ENCODE data around the gene EIF4E1B. TPM values are rescaled to one million over a fixed set of nuclear protein-coding genes. Genes with fewer than 3 reads are reported as not detected.
A peak's percentile ranks its signal among the peaks of the same experiment; 100 is the strongest.

Gene EIF4E1B
- total RNA-seq, 1 experiment from 2014 or later: not detected

DNA sequence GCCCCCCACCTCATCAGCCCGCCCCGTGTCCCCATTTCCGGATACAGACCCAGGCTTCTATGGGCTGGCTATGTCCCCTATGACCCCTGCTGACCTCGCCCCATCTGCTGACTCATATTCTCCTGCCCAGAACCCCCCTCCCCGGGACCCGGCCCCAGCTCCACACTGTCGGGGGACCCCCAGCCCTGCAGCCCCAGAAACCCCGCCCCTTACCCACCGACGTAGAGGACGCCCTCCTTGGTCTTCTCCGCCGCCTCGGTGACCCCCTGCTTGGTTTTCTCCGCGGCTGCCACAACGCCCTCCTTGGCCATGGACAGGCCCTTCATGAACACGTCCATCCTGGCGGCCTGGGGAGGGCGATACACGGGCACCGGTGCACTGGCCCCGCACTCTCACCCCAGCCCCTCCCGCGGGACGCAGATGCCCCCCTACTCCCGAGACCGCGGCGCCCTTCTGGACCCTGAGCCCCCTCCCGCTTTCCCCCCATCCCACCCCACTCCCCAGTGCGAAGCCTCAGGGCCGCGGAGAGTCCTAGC, 1.1 kb upstream of the EIF4E1B start:
- no peak for TF ChIP-seq EZH2 (IDR thresholded peaks at IDR 0.05; ENCODE audit: borderline replicate concordance, low read depth, low read length, poor library complexity, severe bottlenecking)
- TF ChIP-seq, protein P1, sequence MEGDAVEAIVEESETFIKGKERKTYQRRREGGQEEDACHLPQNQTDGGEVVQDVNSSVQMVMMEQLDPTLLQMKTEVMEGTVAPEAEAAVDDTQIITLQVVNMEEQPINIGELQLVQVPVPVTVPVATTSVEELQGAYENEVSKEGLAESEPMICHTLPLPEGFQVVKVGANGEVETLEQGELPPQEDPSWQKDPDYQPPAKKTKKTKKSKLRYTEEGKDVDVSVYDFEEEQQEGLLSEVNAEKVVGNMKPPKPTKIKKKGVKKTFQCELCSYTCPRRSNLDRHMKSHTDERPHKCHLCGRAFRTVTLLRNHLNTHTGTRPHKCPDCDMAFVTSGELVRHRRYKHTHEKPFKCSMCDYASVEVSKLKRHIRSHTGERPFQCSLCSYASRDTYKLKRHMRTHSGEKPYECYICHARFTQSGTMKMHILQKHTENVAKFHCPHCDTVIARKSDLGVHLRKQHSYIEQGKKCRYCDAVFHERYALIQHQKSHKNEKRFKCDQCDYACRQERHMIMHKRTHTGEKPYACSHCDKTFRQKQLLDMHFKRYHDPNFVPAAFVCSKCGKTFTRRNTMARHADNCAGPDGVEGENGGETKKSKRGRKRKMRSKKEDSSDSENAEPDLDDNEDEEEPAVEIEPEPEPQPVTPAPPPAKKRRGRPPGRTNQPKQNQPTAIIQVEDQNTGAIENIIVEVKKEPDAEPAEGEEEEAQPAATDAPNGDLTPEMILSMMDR (conservative IDR thresholded peaks at IDR 0.05; ENCODE audit: low read depth, low read length): no peak
- peaks cover 25% of the 10 kb centered on the region for H3K4me1 ChIP-seq (ENCODE audit: insufficient read depth, low read length, poor library complexity, severe bottlenecking)
- no peak for DNase-seq (ENCODE audit: low spot score)
- H3K36me3 ChIP-seq (ENCODE audit: insufficient read depth, low read length, poor library complexity, severe bottlenecking): no peaks in the 10 kb centered on the region
- intact Hi-C loops (cut with micrococcal nuclease; ENCODE audit: unreplicated experiment): no loop called here
- H3K27me3 ChIP-seq (replicated peaks; ENCODE audit: insufficient read depth, low read depth, low read length, poor library complexity): peaks cover 20% of the 10 kb centered on the region
- ChIA-PET CTCF (no interaction called here), POLR2A (ENCODE audit: low non-redundant PET) (no interaction called here)
- H3K9me3 ChIP-seq (ENCODE audit: low read depth, low read length, poor library complexity, severe bottlenecking): no peaks in the 10 kb centered on the region
- BruUV-seq (replicated peaks): no TSS peak
- H3K27ac ChIP-seq (ENCODE audit: low read depth, low read length, poor library complexity, severe bottlenecking): no peak overlapping the region
- H3K4me3 ChIP-seq (ENCODE audit: low read depth, low read length, poor library complexity, severe bottlenecking): peak overlapping the region; percentile 43

DNA sequence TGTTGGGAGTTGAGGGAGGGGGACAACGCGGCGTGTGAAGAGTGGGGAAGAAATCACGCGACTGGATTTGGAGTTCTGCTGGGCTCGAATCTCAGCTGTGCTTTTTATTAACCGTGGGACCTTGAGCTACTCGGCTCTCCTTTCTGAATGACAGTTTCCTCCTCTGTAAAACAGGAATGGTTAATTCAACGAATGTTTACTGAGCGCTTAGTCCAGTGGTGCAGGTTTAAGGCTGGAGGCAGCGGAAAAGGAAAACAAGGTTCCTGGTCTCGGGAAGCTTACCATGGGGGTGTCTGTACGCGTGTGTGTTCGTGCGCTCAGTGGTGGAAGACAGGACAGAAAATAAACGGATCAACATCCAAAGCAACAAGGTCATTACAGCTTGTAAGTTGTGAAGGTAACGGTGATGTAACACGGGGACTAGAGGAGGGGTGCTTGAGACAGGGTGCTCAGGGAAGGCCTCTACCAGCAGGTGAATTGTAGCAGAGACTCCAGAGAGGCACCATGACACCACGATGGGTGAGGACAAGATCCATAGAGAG, 277 bp downstream of the EIF4E1B start:
- H3K27ac ChIP-seq (ENCODE audit: low read depth, low read length, poor library complexity, severe bottlenecking): no peak overlapping the region
- peak overlapping the region; percentile 43 for H3K4me3 ChIP-seq (ENCODE audit: low read depth, low read length, poor library complexity, severe bottlenecking)
- TF ChIP-seq, protein P1 (conservative IDR thresholded peaks at IDR 0.05; ENCODE audit: low read depth, low read length): no peak
- no peak for TF ChIP-seq EZH2 (IDR thresholded peaks at IDR 0.05; ENCODE audit: borderline replicate concordance, low read depth, low read length, poor library complexity, severe bottlenecking)
- H3K36me3 ChIP-seq (ENCODE audit: insufficient read depth, low read length, poor library complexity, severe bottlenecking): no peaks in the 10 kb centered on the region
- CTCF ChIA-PET: no interaction called here
- peaks cover 20% of the 10 kb centered on the region for H3K27me3 ChIP-seq (replicated peaks; ENCODE audit: insufficient read depth, low read depth, low read length, poor library complexity)
- intact Hi-C loops (cut with micrococcal nuclease; ENCODE audit: unreplicated experiment): no loop called here
- DNase-seq (ENCODE audit: low spot score): no peak
- peaks cover 25% of the 10 kb centered on the region for H3K4me1 ChIP-seq (ENCODE audit: insufficient read depth, low read length, poor library complexity, severe bottlenecking)
- no TSS peak for BruUV-seq (replicated peaks)
- POLR2A ChIA-PET (ENCODE audit: low non-redundant PET): no interaction called here
- no peaks in the 10 kb centered on the region for H3K9me3 ChIP-seq (ENCODE audit: low read depth, low read length, poor library complexity, severe bottlenecking)

DNA sequence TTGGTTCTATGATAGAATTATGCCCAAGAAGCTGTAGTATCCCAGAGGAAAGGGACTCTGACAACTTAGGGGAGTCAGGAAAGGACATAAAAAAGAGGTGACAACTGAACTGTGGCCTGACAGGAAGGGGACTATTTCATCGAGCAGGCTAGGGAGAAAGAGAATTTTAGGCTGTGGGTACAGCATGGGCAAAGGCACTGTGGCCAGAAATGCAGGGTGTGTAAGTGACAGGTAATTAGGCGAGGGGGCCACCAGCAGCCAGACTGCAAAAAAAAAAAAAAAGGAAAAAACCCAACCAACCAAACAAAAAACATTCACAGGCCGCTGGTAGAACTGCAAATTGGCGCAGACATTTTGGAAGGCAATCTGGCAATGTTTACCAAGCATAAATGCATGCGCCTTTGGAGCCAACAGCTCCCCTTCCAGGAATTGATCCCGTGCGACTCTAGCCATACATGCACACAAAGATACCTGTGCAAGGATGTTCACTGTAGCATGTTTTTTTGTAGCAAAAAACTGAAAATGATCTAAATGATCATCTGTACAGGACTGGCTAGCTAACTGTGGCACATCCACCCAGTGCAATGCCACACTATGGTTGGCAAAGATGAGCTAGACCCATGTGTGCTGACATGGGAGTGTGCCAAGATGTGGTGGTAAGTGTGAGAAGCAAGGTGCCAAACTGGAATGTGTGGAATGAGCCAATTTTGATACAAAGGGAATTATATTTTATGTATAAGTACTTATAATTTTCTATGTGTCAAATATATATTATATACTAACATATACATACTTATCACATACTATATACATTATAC, 1.1 kb downstream of the EIF4E1B start:
- intact Hi-C loops (cut with micrococcal nuclease; ENCODE audit: unreplicated experiment): no loop called here
- no peak overlapping the region for H3K4me3 ChIP-seq (ENCODE audit: low read depth, low read length, poor library complexity, severe bottlenecking)
- peaks cover 20% of the 10 kb centered on the region for H3K27me3 ChIP-seq (replicated peaks; ENCODE audit: insufficient read depth, low read depth, low read length, poor library complexity)
- BruUV-seq (replicated peaks): no TSS peak
- no peak for DNase-seq (ENCODE audit: low spot score)
- POLR2A ChIA-PET (ENCODE audit: low non-redundant PET): no interaction called here
- H3K36me3 ChIP-seq (ENCODE audit: insufficient read depth, low read length, poor library complexity, severe bottlenecking): no peaks in the 10 kb centered on the region
- no peaks in the 10 kb centered on the region for H3K9me3 ChIP-seq (ENCODE audit: low read depth, low read length, poor library complexity, severe bottlenecking)
- CTCF ChIA-PET: no interaction called here
- no peak for TF ChIP-seq EZH2 (IDR thresholded peaks at IDR 0.05; ENCODE audit: borderline replicate concordance, low read depth, low read length, poor library complexity, severe bottlenecking)
- TF ChIP-seq, protein P1 (conservative IDR thresholded peaks at IDR 0.05; ENCODE audit: low read depth, low read length): no peak
- peaks cover 25% of the 10 kb centered on the region for H3K4me1 ChIP-seq (ENCODE audit: insufficient read depth, low read length, poor library complexity, severe bottlenecking)
- H3K27ac ChIP-seq (ENCODE audit: low read depth, low read length, poor library complexity, severe bottlenecking): no peak overlapping the region
